CD4-positive, alpha-beta T cell treated with Interferon gamma for 1 hour (primary cell): ENCODE data around the gene CCDC3.
"Not testable (repeated sequence)": the region's sequence is repeated elsewhere in the genome, so short reads cannot be mapped to it uniquely, and the experiment has no call there.

ENCODE experiments used
- DNase-seq: peaks from one replicate; pipeline ENCODE4 v3.0.0-alpha.2; 2020

Gene CCDC3

GRCh38 chr10:12876266-12876665 is 125.2 kb downstream of the CCDC3 start:
- DNase-seq, result no peak

GRCh38 chr10:12875100-12875499 is 126.4 kb downstream of the CCDC3 start:
- no peak for DNase-seq

GRCh38 chr10:12874501-12874900 is 127.0 kb downstream of the CCDC3 start:
- DNase-seq, result no peak

GRCh38 chr10:12873172-12873571 is 128.3 kb downstream of the CCDC3 start:
- DNase-seq, result no peak

- DNase-seq, result no peak
These were observed 128.9 kb downstream of the CCDC3 start for GRCh38 chr10:12872577-12872976.

- no peak for DNase-seq
These were observed 132.1 kb downstream of the CCDC3 start for GRCh38 chr10:12869427-12869826.

- DNase-seq, result no peak
These were observed 133.3 kb downstream of the CCDC3 start for GRCh38 chr10:12868229-12868628.

GRCh38 chr10:12865515-12865914 is 136.0 kb downstream of the CCDC3 start:
- not testable (repeated sequence) for DNase-seq

- DNase-seq, result no peak
These were observed 139.1 kb downstream of the CCDC3 start for GRCh38 chr10:12862459-12862858.

- DNase-seq, result no peak
These were observed 146.5 kb downstream of the CCDC3 start for GRCh38 chr10:12854988-12855387.

- DNase-seq, result no peak
These were observed 148.8 kb downstream of the CCDC3 start for GRCh38 chr10:12852687-12853086.

- DNase-seq, result no peak
These were observed 152.0 kb downstream of the CCDC3 start for GRCh38 chr10:12849319-12850181.

GRCh38 chr10:12848439-12849173 is 152.9 kb downstream of the CCDC3 start:
- DNase-seq, result no peak

- DNase-seq, result no peak
These were observed 154.0 kb downstream of the CCDC3 start for GRCh38 chr10:12847361-12847975.

- DNase-seq, result no peak
These were observed 154.8 kb downstream of the CCDC3 start for GRCh38 chr10:12846718-12847117.
